GM19467 (cell line): ENCODE measurements around the gene BRWD1.
"Not testable (repeated sequence)": the region's sequence is repeated elsewhere in the genome, so short reads cannot be mapped to it uniquely, and the experiment has no call there.

ENCODE experiments used
- ATAC-seq: cut with Tn5 transposase; IDR thresholded peaks from one replicate; pipeline ENCODE4 v1.9.1; 2021; ENCODE audit warnings: mild to moderate bottlenecking, moderate library complexity; ENCODE audit not compliant: unreplicated experiment

Gene BRWD1

GRCh38 chr21:39137248-39138178, 175.9 kb downstream of the BRWD1 start:
- ATAC-seq, result no peak

GRCh38 chr21:39136711-39137110, 176.7 kb downstream of the BRWD1 start:
- no peak for ATAC-seq

- ATAC-seq, result not testable (repeated sequence)
Measured at GRCh38 chr21:39136138-39136537, 177.3 kb downstream of the BRWD1 start.

GRCh38 chr21:39134288-39134810, 179.1 kb downstream of the BRWD1 start:
- ATAC-seq, result no peak
